A673 (cell line): ENCODE results near the gene KCNJ5.

Experiments
- CTCF ChIP-seq: fragments of 300-800, 200-600 bp; sonication (generic); conservative IDR thresholded peaks from 2 replicates; pipeline ENCODE4 v1.5.1; 2017; ENCODE audit warnings: low read depth, mild to moderate bottlenecking, antibody characterized with exemption, low read length, moderate library complexity, mixed read lengths
- EZH2 ChIP-seq: fragments of 200-600 bp; sonication (generic); IDR thresholded peaks from 2 replicates; pipeline ENCODE4 v1.6.1; 2017; ENCODE audit warnings: borderline replicate concordance, low read depth, mild to moderate bottlenecking, mixed read lengths, antibody characterized with exemption, low read length; ENCODE audit not compliant: poor library complexity, severe bottlenecking

GRCh38 chr11:128848815-128849455 is 42.2 kb upstream of the KCNJ5 start:
- TF ChIP-seq CTCF = peak; percentile 98
- TF ChIP-seq EZH2 = no peak
